IPS-18c (cell line): ENCODE data around the gene PALM3.
"Not testable (repeated sequence)": the region's sequence is repeated elsewhere in the genome, so short reads cannot be mapped to it uniquely, and the experiment has no call there.

Experiments used
- H3K4me3 ChIP-seq: 2 replicates; pipeline ENCODE4 v1.7.0; 2013; ENCODE audit warnings: low read depth, mild to moderate bottlenecking, low read length, moderate library complexity; ENCODE audit not compliant: insufficient read depth
- H3K9me3 ChIP-seq: one replicate; pipeline ENCODE4 v1.6.1; 2013; ENCODE audit warnings: mild to moderate bottlenecking, low read length, moderate library complexity; ENCODE audit not compliant: control insufficient read depth, insufficient read depth

PALM3 gene

GRCh38 chr19:14023404-14024235, 38.3 kb downstream of the PALM3 start:
- Histone ChIP-seq H3K9me3 (no peaks in the 10 kb centered on the region), H3K4me3 (no peak overlapping the region)

GRCh38 chr19:14022469-14022868, 39.4 kb downstream of the PALM3 start:
- H3K9me3 ChIP-seq: no peaks in the 10 kb centered on the region
- no peak overlapping the region for H3K4me3 ChIP-seq

- Histone ChIP-seq H3K9me3 (no peaks in the 10 kb centered on the region), H3K4me3 (no peak overlapping the region)
These were observed 40.4 kb downstream of the PALM3 start for GRCh38 chr19:14021474-14021873.

GRCh38 chr19:14019739-14020138, 42.1 kb downstream of the PALM3 start:
- H3K9me3 ChIP-seq, H3K4me3 ChIP-seq: not testable (repeated sequence)

- no peak overlapping the region for H3K4me3 ChIP-seq
These were observed 42.8 kb downstream of the PALM3 start for GRCh38 chr19:14019100-14019499.

GRCh38 chr19:14015524-14016035, 46.3 kb downstream of the PALM3 start:
- no peak overlapping the region for H3K4me3 ChIP-seq

More at GRCh38 chr19:14019100-14019499, 42.8 kb downstream of the PALM3 start:
- H3K9me3 ChIP-seq: no peaks in the 10 kb centered on the region

GRCh38 chr19:14012378-14012915, 49.4 kb downstream of the PALM3 start:
- Histone ChIP-seq H3K9me3 (no peaks in the 10 kb centered on the region), H3K4me3 (no peak overlapping the region)

More at GRCh38 chr19:14015524-14016035, 46.3 kb downstream of the PALM3 start:
- no peaks in the 10 kb centered on the region for H3K9me3 ChIP-seq

GRCh38 chr19:14006766-14007562, 54.9 kb downstream of the PALM3 start:
- H3K9me3 ChIP-seq: no peaks in the 10 kb centered on the region
- peak overlapping the region; percentile 81 for H3K4me3 ChIP-seq

GRCh38 chr19:14006085-14006765, 55.7 kb downstream of the PALM3 start, which contains the start of gene RFX1:
Gene RFX1, minus strand, starts transcription at chr19:14006320. Its CDS starts 12,477 bp downstream, at chr19:13993843.
- Histone ChIP-seq H3K9me3 (no peaks in the 10 kb centered on the region), H3K4me3 (peak within 1 kb of the TSS; percentile 81)

- H3K4me3 ChIP-seq: peak overlapping the region; percentile 81
- H3K9me3 ChIP-seq: no peaks in the 10 kb centered on the region
These were observed 56.4 kb downstream of the PALM3 start for GRCh38 chr19:14005349-14006084.

GRCh38 chr19:14004619-14005348, 57.1 kb downstream of the PALM3 start:
- Histone ChIP-seq H3K9me3 (no peaks in the 10 kb centered on the region), H3K4me3 (no peak overlapping the region)
